ENCODE results near the gene NEAT1. TPM values are rescaled to one million over a fixed set of nuclear protein-coding genes. Genes with fewer than 3 reads are reported as not detected.
A peak's percentile ranks its signal among the peaks of the same experiment; 100 is the strongest.

The NEAT1 gene
- total RNA-seq, 4 donors from 2014 or later: 21.0 to 341 (median 183) TPM

DNA sequence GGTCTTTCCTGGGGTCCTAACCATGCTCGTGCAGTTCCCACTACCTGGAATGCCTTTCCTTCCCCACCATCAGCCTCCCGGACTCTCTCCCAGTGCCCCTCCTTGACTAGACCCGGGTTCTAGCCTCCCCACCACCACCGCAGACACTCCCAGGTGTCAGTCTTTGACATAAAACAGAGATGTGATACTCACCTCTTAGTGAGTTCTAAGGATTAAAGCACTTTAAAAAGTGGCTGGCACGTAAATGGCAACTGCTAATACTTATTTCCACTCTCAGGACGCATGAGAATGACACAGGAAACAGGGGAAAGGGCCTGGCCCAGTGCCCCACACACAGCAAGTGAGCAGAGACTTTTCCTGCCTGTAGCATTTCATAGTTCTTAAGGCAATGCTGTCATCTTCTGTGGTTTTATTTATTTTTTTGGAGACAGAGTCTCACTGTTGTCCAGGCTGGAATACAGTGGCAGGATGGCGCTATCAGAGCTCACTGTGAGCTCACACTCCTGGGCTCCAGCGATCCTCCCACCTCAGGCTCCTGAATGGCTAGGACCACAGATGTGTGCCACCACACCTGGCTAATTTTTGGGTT, 38.2 kb upstream of the NEAT1 start:
- Histone ChIP-seq H3K4me3 (no peak overlapping the region), H3K9me3 (no peaks in the 10 kb centered on the region), H3K36me3 (peaks cover 0 to 16% of the 10 kb centered on the region in 2 donors), H3K4me1 (peaks cover 0 to 85% (median 39%) of the 10 kb centered on the region in 3 donors), H3K27me3 (no peaks in the 10 kb centered on the region), H3K27ac (peak overlapping the region; percentile 4 to 99 (median 96))
- TF ChIP-seq POLR2AphosphoS5 (IDR thresholded peaks at IDR 0.05): no peak
- ATAC-seq: no peak
- 55 to 68% methylated on average over 4 to 8 of the region's 8 CpGs for WGBS, 2 donors (ENCODE audit: low coverage in 1 of 2)

DNA sequence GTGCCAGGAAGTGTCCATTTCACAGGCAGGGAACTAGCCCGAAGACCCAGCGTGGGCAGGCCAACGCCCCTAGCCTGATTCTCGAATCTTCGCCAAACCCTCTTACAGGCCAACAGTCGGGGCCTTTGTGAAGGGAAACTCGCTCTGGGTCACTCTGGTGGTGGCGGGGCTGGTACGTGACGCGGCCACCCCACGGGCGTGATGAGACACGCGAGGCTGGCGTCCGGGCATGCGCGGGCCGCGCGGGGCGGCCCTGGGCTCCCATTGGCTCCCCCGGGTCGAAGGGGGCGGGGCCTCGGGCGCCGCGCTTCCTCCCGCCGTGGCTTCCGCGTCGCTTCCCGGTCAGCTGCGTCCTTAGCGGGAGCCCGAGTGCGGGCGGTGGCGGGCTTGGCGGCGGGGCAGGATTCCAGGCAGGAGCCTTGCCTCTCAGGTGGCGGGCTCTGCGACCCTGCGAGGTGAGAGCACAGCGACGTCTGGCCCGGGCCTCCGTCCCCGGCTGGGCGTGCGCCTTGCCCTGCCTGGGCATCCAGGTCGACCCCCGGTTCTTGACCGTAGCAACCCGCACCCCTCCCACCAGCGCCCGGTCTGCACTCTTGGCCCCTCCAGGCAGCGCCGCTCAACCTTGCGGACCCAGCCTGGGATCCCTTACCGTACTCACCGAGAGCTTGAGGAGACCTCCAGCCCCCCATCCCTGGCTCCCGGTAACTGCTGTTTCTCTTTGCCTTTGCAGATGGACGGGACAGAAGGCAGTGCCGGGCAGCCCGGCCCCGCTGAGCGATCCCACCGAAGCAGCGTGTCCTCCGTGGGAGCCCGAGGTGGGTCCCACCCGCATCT, 36.1 kb upstream of the NEAT1 start, which contains the start of gene FRMD8:
Gene FRMD8, plus strand, starts transcription at position 331 of the 834 bp plus-strand sequence. Its CDS starts 400 bp downstream, at position 731.
- TF ChIP-seq EP300 (IDR thresholded peaks at IDR 0.05): no peak
- TF ChIP-seq, protein P1, sequence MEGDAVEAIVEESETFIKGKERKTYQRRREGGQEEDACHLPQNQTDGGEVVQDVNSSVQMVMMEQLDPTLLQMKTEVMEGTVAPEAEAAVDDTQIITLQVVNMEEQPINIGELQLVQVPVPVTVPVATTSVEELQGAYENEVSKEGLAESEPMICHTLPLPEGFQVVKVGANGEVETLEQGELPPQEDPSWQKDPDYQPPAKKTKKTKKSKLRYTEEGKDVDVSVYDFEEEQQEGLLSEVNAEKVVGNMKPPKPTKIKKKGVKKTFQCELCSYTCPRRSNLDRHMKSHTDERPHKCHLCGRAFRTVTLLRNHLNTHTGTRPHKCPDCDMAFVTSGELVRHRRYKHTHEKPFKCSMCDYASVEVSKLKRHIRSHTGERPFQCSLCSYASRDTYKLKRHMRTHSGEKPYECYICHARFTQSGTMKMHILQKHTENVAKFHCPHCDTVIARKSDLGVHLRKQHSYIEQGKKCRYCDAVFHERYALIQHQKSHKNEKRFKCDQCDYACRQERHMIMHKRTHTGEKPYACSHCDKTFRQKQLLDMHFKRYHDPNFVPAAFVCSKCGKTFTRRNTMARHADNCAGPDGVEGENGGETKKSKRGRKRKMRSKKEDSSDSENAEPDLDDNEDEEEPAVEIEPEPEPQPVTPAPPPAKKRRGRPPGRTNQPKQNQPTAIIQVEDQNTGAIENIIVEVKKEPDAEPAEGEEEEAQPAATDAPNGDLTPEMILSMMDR (IDR thresholded peaks at IDR 0.05): peak in 1 of 4 experiments; percentile 19
- TF ChIP-seq POLR2AphosphoS5 (IDR thresholded peaks at IDR 0.05): peak; percentile 97
- TF ChIP-seq POLR2A (IDR thresholded peaks at IDR 0.05): peak; percentile 94 to 96
- Histone ChIP-seq H3K27ac (peak within 1 kb of the TSS; percentile 80 to 99 (median 96)), H3K27me3 (no peaks in the 10 kb centered on the region), H3K9me3 (no peaks in the 10 kb centered on the region), H3K4me1 (peaks cover 0 to 94% (median 46%) of the 10 kb centered on the region in 3 donors), H3K4me3 (peak within 1 kb of the TSS; percentile 73 to 93), H3K36me3 (peaks cover 0 to 17% of the 10 kb centered on the region in 2 donors)
- 0% methylated on average over 13 of the region's 76 CpGs; no CpG with 5 or more reads in 1 of the 2 donors for WGBS, 2 donors (ENCODE audit: low coverage in 1 of 2)
- ATAC-seq: peak; percentile 81

DNA sequence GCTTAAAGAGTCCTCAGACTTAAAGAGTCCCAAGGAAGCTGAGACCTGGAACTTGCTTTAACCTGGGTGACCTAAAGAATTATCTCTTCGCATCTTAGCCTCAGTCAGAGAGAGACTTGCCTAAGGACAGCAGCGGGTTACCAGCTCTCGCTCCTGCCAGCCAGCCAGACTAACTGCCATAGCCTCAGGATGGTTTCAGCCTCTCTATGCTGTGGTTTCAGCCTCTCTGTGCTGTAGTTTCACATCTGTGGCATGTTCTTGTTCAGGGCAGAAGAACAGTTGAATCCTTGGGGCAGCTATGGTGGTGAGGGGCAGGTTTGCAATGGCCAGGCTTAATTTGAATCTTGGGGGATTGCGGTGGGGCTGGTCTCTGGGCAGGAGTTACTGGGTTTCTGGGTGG, 33.9 kb upstream of the NEAT1 start:
- Histone ChIP-seq H3K4me3 (no peak overlapping the region), H3K9me3 (no peaks in the 10 kb centered on the region), H3K4me1 (peaks cover 0 to 87% (median 30%) of the 10 kb centered on the region in 3 donors), H3K27me3 (no peaks in the 10 kb centered on the region), H3K27ac (peak overlapping the region in 1 of 4 donors; percentile 97), H3K36me3 (peaks cover 0 to 39% of the 10 kb centered on the region in 2 donors)
- TF ChIP-seq POLR2AphosphoS5 (IDR thresholded peaks at IDR 0.05) (no peak), EP300 (IDR thresholded peaks at IDR 0.05) (no peak), POLR2A (IDR thresholded peaks at IDR 0.05) (no peak)
- TF ChIP-seq, protein P1 (IDR thresholded peaks at IDR 0.05): no peak
- ATAC-seq: no peak
- WGBS, 2 donors (ENCODE audit: low coverage in 1 of 2): 71% methylated on average over 1 of the region's 4 CpGs; no CpG with 5 or more reads in 1 of the 2 donors

DNA sequence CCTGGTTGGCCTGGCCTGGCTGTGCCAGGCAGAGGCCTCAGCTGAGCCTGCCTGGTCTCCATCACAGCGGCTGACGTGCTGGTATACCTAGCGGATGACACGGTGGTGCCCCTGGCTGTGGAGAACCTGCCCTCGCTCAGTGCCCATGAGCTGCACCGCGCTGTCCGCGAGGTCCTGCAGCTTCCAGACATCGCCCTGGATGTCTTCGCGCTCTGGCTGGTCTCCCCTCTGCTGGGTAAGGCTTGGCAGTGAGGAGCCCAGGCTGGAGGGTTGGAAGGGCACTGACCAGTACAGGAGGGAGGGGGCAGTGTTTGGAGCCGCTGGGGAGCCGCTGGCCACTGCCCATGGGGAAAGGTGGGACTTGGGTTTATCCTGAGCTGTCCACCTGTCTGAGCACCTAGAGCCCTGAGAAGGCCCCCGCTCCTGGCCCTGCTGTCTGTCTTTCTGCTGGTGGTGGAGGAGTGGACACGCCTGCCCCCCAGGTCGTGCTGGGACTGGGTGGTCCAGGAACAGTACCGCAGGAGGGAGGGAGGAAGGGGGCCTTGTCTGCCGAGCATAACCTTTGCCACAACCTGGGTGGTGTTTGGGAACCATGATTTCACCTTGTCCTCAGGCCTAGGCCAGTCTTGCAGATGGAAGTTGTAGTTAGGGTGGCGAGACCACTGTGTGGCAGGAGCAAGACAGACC, 33.2 kb upstream of the NEAT1 start:
- Histone ChIP-seq H3K4me1 (peaks cover 0 to 80% (median 26%) of the 10 kb centered on the region in 3 donors), H3K27ac (peak overlapping the region in 3 of 4 donors; percentile 62 to 97 (median 63)), H3K27me3 (no peaks in the 10 kb centered on the region), H3K36me3 (peaks cover 0 to 46% of the 10 kb centered on the region in 2 donors), H3K4me3 (no peak overlapping the region), H3K9me3 (no peaks in the 10 kb centered on the region)
- 85% methylated on average over 5 of the region's 20 CpGs; no CpG with 5 or more reads in 1 of the 2 donors for WGBS, 2 donors (ENCODE audit: low coverage in 1 of 2)
- TF ChIP-seq, protein P1 (IDR thresholded peaks at IDR 0.05): no peak
- ATAC-seq: no peak

All from gastroesophageal sphincter (tissue), 4 donors.